Left kidney (tissue), 2 donors: Measurements from ENCODE around the gene TFCP2L1. TPM values are rescaled to one million over a fixed set of nuclear protein-coding genes. Genes with fewer than 3 reads are reported as not detected.

Experiments
- DNase-seq: peaks from one replicate; pipeline ENCODE4 v3.0.0-alpha.2; 2013
- polyA plus RNA-seq: library from polyadenylated mRNA; unstranded; fragments of 120-200 nt; gene quantifications from one replicate; pipeline ENCODE4 v1.2.1, GENCODE V29; 2013; ENCODE audit not compliant: insufficient read length

Gene TFCP2L1
- polyA plus RNA-seq, 1 donor = 68.0 TPM

DNA sequence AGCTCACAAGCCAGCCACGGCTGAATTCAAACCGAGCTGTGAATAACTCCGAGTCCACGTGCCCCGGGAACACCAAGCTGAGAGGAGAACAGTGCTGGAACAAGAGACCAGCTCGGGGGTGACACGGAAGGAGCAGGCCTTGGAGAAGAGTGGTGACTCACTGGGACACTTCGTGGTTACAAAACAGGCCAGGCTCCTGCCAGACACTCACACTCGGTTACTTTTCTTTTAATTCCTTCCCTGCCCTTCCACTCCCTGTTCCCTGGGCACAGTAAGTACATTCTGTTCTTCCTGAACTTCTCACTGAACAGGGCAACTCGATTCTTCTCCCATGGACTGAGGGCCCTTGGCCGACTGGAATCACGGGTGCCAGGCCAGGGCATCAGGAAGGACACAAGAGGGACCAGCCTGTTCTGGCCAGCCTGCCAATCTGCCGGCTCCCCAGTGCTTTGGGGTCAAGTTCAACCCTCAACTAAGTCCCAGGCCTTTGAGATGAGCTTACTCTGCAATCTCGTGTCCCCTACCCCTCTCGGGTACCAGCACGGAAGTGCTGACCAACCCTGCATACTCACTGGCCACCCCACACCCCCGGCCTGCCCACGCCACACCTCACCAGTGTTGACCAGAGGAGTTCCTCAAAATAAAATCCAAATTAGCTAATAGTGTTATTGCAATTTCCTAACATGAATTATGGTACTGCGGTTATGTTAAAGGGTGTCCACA lies 87.5 kb downstream of the TFCP2L1 start:
- no peak for DNase-seq

- DNase-seq = no peak
These were observed 88.2 kb downstream of the TFCP2L1 start for GRCh38 chr2:121196849-121197155.

DNA sequence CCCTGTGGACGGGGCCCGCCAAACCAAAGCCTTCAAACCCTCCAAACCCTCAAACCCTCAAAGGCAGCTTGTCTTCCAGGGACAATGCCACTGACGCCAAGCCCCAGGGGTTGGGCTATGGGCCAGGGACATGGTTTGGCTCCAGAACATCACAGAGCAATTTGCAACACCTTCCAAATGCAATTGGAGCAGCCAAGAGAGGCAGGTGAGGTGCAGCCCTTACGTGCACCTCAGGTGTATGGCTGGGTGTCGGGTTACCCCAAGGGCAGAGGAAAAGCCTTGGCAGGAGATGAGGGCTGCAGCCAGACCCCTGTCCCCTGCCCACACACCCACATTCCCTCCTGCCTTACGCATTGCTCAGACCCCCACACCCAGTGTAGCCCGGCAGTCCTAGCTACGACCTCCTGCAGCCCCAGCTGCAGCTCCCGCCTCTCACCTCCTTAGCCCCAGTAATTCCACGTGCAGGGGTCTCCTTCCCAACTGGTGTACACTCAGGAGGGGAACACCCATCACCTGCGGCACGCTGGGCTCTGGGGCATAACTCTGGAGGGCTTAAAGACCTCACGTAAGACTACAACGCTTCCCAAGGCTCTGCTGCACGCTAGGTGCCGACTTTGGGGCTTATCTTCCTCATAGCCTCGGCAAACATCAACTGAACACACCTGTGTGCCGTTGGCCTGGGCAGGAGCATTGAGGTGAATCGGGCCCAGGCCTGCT lies 88.7 kb downstream of the TFCP2L1 start:
- no peak for DNase-seq

GRCh38 chr2:121195036-121195435 lies 90.0 kb downstream of the TFCP2L1 start:
- DNase-seq = no peak

GRCh38 chr2:121194626-121195025 lies 90.4 kb downstream of the TFCP2L1 start:
- DNase-seq = no peak

- DNase-seq = no peak
These were observed 91.8 kb downstream of the TFCP2L1 start for GRCh38 chr2:121193185-121193584.

DNA sequence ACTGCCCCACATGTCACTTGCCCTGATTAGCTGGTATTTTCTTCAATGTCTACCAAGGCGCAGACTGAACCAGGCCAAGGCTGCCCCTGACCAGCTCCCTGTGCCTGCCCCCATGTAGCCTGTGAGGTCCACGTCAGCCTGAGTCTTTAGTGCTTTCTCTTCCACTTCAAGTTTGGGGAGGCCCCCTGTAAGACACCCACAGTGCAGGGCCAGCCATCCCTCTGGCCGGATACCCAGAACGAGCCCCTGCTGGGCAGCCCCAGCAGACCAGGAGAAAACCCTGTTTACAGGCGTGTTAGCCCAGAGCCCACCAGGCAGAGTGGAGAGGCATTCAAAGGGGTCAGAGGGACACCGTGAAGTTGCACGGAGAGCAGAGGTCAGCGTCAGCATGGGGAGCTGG lies 92.4 kb downstream of the TFCP2L1 start:
- DNase-seq = no peak

- DNase-seq = no peak
These were observed 93.5 kb downstream of the TFCP2L1 start for GRCh38 chr2:121191191-121192170.

DNA sequence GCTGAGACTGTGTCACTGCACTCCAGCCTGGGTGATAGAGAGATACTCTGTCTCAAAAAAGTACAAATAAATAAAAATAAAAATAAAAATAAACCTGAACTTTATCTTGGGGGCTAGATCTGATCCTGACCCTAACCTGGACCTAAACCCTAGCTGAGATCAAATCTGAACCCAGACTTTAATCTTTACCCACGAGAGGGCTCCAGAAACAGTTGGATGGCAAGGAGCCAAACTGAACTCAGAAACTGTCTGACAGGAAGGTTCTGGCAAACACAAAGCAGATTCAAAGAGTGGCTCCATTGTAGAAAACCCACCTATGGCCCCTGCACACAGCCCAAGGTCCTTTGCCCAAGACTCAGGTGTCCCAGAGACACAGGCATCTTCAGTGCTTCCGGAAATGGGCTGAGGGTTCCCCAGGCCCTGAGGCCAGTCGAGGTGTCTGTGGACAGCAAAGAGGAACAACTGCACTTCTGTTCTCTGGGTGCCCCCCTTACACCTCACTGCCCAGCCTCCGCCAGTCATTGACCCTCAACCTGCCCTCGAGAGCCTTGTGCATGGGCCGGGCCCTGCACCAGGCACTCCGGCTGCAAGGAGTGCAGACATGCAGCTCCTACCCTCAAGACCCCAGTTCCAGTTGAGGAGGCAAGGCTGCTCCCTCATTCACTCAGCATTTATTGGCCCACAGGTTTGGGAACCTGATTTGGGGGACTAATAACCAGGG lies 95.2 kb downstream of the TFCP2L1 start:
- DNase-seq = no peak

DNA sequence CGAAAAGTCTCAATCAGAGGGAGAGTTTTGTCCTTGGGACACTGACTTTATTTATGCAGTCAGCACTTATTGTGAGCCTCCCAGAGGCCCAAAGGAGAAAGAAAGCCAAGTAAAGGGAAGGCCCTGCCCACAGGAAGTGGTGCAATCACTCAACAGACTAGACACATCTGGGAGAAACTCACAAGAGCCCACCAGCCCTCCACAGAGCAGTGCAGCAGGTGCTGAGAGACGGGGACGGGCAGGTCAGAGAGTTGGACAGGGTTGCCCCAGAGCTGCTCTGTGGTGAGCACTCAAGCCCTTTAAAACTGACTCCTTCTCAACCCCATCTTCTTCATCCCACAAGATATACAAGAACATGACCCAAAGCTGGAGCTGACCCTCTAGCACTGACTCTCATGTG lies 96.0 kb downstream of the TFCP2L1 start:
- DNase-seq = no peak

DNA sequence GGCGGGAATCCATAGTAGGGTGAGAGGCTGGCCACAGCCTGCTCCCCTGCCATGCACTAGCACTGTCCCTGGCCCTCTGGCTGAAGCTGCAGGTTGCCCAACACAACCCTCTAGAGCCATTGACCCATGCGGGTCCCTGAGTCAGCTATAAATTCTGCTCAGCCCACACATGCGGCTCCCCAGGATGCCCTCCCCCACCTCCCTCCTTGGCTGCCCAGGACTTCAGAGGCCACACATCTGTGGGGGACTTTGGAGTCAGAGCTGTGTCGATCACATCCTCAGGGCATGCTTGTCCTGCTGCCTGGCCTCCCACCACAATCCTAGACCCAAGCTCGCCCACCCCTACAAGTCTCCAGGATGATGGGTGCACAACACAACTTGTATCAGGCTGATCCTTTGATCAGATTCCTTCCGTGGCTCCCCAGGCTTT lies 97.0 kb downstream of the TFCP2L1 start:
- no peak for DNase-seq

DNA sequence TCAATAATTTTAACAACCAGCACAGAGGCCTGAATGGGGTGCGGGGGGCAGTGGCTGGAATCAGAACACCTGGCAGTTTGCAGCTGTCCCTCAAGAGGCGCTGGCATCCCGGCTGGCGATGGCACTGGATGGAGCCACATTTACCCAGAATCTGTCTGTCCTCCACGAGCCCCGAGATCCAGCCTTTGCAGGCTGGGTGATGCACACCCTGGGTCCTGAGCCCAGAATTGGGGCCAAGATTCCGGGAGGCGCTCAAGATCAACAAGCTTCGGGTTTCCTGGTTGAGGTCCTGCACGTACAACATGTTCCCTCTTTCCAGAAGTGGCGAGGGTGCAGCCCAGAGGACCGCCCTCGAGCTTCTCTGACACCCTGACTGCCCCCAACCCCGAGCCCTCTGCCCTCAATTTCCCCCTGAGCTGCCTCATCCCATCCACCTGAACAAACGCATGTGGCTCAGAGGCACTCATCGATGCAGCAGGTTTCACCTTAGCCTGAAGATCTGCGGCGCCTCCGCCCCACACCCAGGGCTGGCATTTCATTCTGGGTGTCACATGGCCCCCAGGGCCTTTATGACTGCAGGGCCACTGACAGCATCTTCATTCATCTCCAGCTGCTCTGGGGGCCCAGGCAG lies 97.5 kb downstream of the TFCP2L1 start:
- no peak for DNase-seq

- no peak for DNase-seq
These were observed 98.7 kb downstream of the TFCP2L1 start for GRCh38 chr2:121186261-121186660.

GRCh38 chr2:121185571-121186074 lies 99.4 kb downstream of the TFCP2L1 start:
- no peak for DNase-seq

- DNase-seq = no peak
These were observed 99.9 kb downstream of the TFCP2L1 start for GRCh38 chr2:121185111-121185510.

DNA sequence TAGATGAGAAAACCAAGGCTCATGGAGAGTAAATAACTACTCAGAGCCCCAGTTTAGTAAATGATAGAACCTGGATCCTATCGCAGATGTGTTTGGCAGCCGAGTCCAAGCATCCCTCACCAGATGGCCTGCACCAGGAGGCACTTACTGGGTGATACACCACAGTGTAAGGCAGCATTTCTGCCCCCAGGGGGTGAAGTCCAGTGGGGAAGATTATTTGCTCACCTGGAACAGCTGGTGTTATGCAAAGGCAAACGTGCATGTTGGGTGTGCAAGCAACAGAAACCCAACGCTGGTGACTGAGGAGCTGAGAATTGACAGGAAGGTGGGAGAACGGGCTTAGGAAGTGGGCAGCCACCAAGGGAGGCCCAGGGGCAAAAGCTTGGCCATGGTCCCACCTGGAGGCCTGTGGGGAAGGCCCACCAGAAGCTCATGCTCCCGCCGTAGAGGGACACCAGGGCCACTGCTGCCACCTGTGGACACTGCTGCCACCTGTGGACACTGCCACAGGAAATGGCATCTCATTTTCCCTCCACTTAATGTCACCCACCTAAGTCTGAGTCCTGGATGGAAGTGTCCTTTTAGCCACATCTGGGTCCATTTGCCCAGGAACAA lies 100.6 kb downstream of the TFCP2L1 start:
- no peak for DNase-seq

- no peak for DNase-seq
These were observed 102.5 kb downstream of the TFCP2L1 start for GRCh38 chr2:121182520-121182919.

- no peak for DNase-seq
These were observed 105.5 kb downstream of the TFCP2L1 start for GRCh38 chr2:121179467-121179866.

DNA sequence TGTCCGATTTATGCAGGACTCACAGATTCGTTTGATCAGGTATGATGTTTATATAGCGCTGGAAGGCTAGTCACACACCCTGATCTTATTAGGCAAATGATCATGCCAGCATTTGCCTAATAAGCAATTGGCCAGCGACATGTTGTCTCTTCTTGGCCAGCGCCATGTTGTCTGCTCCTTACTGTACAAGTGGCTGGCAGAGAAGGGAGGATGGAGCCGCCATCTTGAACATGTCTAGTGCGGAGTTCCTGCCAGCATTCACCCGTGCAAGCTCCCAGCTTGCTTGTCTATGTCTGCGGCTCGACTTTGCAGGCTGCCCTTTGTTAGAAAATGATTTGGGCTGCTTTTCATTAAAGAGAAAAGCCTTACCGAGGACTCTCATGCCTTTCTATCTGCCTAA lies 106.3 kb downstream of the TFCP2L1 start:
- DNase-seq = no peak

- DNase-seq = no peak
These were observed 107.1 kb downstream of the TFCP2L1 start for GRCh38 chr2:121177896-121178295.

DNA sequence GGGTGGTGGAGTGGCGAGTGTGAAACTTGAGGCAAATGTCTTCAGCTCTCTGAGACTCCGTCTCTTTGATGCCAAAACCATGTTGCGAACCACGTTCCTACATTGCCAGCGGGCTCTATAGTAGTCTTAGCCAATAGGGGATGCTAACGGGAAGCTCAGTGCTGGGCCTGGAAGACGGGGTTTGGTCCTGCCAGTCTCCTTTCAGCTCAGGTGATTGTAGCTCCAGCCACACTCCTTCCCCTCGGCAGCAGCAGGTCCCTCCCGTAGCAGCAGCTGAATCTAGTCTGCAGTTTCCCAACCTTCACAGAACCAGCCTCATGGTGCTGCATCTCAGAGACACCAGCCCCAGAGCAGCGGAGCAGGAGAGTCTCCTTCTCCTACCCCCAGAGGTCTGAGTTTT lies 109.7 kb downstream of the TFCP2L1 start:
- no peak for DNase-seq
